Measurements from ENCODE around the gene CNIH1.
"Not testable (repeated sequence)": the region's sequence is repeated elsewhere in the genome, so short reads cannot be mapped to it uniquely, and the experiment has no call there.

The CNIH1 gene

GRCh38 chr14:54425537-54426274 lies 15.5 kb downstream of the CNIH1 start:
- no peak for DNase-seq

DNA sequence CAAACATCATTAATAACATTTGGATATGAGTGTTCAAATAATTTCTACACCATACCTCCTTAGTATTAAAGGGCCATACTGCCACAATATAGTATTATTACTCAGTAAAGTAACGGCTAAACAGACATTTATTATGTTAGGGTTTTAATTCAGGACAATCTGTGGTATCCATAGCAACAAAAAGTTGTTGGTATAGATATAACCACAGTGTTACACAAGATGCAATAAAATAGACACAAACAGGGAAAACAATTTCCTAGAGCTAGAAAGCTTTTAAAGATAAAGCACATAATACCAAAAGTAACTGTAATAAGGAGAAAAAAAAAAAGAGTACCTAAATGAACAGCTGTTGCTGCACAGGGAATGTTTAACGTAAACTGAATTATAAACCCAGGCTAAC lies 16.1 kb downstream of the CNIH1 start:
- no peak for DNase-seq

- no peak for DNase-seq
Measured at GRCh38 chr14:54424479-54424901, 16.7 kb downstream of the CNIH1 start.

GRCh38 chr14:54423991-54424390 lies 17.2 kb downstream of the CNIH1 start:
- DNase-seq = no peak

GRCh38 chr14:54420478-54421142 lies 20.6 kb downstream of the CNIH1 start:
- peak; percentile 44 for DNase-seq

GRCh38 chr14:54411371-54411770 lies 29.8 kb downstream of the CNIH1 start:
- no peak for DNase-seq

DNA sequence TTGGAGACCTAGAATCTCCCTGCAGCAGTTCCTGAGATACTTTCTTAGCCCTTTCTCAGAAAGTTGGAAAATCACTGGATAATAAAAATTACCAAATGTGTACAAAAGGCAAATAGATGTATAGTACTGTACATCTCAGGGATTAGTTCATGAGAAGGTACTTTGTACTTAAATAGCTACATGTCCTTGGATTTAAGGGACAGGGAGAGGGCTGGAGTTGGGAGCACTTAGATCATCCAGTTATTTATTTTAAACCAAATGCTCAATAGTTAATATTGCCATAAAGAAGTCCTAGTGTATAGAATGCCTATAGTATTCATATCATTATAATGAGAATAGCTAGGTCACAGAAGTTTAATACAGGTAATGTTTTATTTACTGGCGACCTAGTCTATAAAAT lies 31.0 kb downstream of the CNIH1 start:
- no peak for DNase-seq

- DNase-seq = peak; percentile 69
Measured at GRCh38 chr14:54403401-54404005, 37.7 kb downstream of the CNIH1 start.

DNA sequence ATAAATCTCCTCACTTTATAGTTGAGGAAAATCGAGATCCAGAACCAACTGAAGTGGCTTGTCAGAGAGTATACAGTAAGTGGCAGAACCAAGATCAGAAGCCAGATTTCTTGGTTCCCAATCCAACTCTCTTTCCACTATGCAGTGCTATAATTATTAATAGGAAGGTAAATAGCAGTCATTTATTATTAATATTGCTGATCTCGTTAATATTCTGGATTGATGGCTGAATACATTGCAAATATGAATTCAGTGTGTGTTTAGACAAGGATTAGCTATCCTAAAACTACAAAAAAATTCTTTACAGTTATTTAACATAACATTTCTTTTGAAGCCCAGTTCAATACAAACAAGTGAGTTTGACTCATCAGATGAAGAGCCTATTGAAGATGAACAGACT lies 41.6 kb downstream of the CNIH1 start:
- DNase-seq = no peak

- peak; percentile 99 for DNase-seq
Measured at GRCh38 chr14:54396493-54397335, 44.5 kb downstream of the CNIH1 start, which contains the start of gene CDKN3. Gene CDKN3 (plus strand): TSS chr14:54397007. CDS start chr14:54397069, 62 bp downstream.

- DNase-seq = no peak
Measured at GRCh38 chr14:54396183-54396492, 45.0 kb downstream of the CNIH1 start.

- no peak for DNase-seq
Measured at GRCh38 chr14:54395716-54396115, 45.5 kb downstream of the CNIH1 start.

DNA sequence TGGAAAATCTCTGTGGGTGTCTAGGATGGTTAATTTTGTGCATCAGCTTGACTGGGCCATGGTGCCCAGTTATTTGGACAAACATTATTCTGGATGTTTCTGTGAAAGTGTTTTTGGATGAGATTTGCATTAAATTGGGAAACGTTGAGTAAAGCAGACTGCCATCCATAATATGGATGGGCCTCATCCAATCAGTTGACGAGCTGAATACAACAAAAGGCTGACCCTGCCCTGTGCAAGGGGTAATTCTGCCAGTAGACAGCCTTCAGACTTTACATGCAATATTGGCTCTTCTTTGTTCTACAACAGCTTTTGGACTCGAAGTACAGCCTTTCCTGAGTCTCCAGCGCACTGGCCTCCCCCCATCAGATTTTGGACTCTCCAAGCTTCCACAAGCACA lies 45.9 kb downstream of the CNIH1 start:
- no peak for DNase-seq

- DNase-seq = no peak
Measured at GRCh38 chr14:54394596-54394995, 46.6 kb downstream of the CNIH1 start.

GRCh38 chr14:54392986-54393884 lies 47.9 kb downstream of the CNIH1 start:
- DNase-seq = not testable (repeated sequence)

DNA sequence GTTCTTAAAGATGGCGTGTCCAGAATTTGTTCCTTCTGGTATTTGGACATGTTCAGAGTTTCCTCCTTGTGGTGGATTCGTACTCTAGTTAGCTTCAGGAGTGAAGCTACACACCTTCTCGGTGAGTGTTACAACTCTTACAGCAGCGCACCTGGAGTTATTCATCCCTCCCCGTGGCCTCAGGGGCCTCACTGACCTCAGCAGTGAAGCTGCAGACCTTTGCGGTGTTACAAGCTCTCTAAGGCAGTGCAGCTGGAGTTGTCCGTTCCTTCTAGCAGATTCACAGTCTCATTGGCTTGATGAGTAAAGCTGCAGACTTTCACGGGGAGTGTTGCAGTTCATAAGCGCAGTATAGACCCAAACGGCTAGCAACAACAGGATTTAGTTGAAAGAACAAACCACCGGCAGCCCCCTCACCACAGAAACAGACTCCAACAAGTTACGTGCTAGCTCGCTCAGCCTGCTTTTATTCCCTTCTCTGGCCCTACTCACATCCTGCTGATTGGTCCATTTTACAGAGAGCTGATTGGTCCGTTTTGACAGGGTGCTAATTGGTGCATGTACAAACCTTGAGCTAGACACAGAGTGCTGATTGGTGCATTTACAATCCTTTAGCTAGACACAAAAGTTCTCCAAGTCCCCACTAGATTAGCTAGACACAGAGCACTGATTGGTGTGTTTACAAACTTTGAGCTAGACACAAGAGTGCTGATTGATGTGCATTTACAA lies 48.9 kb downstream of the CNIH1 start:
- no peak for DNase-seq

DNA sequence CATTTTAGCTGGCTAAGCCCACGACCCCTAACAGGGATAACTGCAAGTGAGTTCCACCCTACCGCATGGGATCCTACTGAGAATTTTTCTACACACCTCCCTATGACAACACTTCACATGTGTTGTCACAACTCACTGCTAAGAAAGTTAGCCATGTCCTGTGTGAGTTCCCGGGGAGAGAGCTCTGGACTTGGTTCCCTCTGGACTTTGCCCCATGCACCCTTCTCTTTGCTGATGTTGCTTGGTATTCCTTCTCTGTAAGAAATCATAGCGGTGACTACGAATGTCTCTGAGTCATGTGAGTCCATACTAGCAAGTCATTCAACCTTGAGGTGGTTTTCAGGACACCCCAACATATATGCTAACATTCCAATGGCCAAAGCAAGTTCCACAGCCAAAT lies 53.8 kb downstream of the CNIH1 start:
- no peak for DNase-seq

DNA sequence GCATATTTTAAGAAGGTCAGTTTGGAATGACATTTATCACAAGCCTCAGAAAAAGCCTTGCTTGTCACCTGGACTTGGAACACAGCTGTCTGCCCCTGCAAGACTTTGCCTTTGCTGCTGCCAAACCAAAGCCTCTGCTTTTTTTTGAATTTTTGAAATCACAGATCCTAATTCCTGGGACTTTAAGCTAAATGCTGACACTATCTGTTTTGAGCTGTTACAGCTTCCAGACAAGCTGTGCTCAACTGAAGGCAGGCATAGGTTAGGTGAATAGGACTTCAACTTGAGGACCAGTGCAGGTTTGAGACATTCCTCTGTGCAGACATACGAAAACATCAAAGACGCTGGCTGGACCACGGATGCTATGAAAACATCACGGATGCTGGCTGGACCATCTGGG lies 55.6 kb downstream of the CNIH1 start:
- DNase-seq = no peak

GRCh38 chr14:54383835-54384234 lies 57.3 kb downstream of the CNIH1 start:
- no peak for DNase-seq

DNA sequence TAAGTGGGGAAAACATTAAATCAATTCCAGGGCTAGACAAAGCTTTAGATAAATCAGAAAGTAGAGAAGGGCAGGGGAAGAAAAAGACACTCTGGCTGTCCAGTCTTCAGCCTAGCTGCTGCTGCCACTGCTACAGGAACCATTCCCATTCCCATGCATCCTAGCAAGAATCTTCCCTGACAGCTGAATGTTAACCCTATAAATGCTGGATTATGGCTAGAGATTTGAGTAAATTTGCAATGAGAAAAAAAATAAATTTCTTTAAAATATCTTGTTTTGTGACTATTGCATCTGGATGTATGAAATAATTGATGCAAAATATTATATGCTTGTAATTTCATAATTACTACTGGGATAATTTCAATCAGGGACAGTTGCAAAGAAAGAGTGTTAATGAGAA lies 59.4 kb downstream of the CNIH1 start:
- DNase-seq = no peak

DNA sequence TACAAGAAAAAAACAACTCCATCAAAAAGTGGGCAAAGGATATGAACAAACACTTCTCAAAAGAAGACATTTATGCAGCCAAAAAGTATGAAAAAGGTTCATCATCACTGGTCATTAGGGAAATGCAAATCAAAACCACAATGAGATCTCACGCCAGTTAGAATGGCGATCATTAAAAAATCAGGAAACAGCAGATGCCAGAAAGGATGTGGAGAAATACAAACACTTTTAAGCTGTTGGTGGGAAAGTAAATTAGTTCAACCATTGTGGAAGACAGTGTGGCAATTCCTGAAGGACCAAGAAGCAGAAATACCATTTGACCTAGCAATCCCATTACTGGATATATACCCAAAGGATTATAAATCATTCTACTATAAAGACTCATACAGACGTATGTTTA lies 60.6 kb downstream of the CNIH1 start:
- DNase-seq = not testable (repeated sequence)

- DNase-seq = not testable (repeated sequence)
Measured at GRCh38 chr14:54378893-54379292, 62.3 kb downstream of the CNIH1 start.

All from fibroblast of skin of right quadriceps (primary cell).